ES-I3 (cell line): ENCODE results near the gene COG5.

Source experiments
- H3K36me3 ChIP-seq: 2 replicates; pipeline ENCODE4 v1.6.1; 2013; ENCODE audit warnings: mild to moderate bottlenecking, low read length, control low read depth, moderate library complexity; ENCODE audit not compliant: insufficient read depth
- H3K4me1 ChIP-seq: 2 replicates; pipeline ENCODE4 v1.6.1; 2013; ENCODE audit warnings: mild to moderate bottlenecking, control low read depth, low read length; ENCODE audit not compliant: insufficient read depth
- H3K9ac ChIP-seq: 2 replicates; pipeline ENCODE4 v1.6.1; 2013; ENCODE audit warnings: low read depth, mild to moderate bottlenecking, low read length, moderate library complexity
- H3K9me3 ChIP-seq: 2 replicates; pipeline ENCODE4 v1.6.1; 2013; ENCODE audit warnings: mild to moderate bottlenecking, low read length, moderate library complexity; ENCODE audit not compliant: control insufficient read depth, insufficient read depth

Gene COG5

DNA sequence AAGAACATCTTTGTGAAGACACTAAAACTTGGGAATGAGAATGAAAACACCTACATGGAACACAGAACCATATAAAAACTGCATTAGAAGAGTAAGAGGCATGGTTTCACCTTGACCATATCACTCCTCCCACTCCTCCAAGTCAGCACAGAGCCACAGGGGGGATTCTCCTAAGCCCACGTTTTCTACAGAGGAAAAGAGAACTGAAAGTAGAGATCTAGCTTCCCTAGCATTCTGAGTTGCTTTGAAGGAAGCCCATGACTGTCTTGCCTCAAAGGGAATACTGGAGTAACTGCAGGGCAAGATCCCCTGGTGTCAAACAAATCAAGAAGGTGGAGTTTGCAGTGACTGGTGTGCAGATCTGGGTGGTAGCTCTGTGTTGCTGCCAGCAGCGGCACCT is 351.0 kb downstream of the COG5 start:
- no peaks in the 10 kb centered on the region for H3K9me3 ChIP-seq
- no peaks in the 10 kb centered on the region for H3K36me3 ChIP-seq
- H3K4me1 ChIP-seq: no peaks in the 10 kb centered on the region
- no peak overlapping the region for H3K9ac ChIP-seq

DNA sequence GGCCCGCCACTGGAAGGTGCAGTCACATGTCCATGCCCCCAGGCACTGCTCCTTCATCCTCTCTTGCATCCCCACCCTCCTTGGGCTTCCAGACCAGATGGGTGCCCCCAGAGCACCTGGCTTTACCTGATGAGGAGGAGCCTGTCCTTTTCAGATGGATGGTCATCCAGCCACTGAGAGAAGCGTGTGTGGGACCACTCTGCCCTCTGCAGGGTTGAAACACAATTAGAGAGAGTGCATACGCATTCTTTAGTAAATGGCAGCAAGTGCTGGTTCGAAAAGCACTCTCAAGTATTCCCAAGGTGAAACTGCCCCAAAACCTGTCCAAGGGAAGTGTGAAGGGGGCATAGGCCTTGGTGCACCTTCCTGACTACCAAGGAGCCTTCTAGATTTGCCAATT is 353.3 kb downstream of the COG5 start:
- Histone ChIP-seq H3K9me3 (no peaks in the 10 kb centered on the region), H3K4me1 (no peaks in the 10 kb centered on the region), H3K36me3 (no peaks in the 10 kb centered on the region), H3K9ac (no peak overlapping the region)

DNA sequence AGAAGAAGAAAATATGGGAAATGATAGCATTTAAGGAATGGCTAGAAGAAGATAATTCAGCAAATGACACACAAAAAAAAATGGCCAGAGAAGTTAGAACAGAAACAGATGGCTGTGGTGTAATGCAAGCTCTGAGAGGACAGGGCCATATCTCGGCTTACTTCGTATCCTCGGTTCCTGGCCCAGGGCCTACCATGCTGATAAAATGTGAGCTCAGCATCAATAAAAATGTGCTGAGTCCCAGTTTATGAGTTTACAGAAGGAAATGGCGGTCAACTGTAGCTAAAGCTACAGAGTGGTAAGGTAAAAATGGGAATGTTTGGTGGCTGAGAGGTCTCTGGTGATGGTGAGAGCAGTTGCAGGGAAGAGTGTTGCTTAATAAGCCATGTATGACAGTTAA is 354.2 kb downstream of the COG5 start:
- no peak overlapping the region for H3K9ac ChIP-seq
- no peaks in the 10 kb centered on the region for H3K9me3 ChIP-seq
- no peaks in the 10 kb centered on the region for H3K4me1 ChIP-seq
- no peaks in the 10 kb centered on the region for H3K36me3 ChIP-seq

DNA sequence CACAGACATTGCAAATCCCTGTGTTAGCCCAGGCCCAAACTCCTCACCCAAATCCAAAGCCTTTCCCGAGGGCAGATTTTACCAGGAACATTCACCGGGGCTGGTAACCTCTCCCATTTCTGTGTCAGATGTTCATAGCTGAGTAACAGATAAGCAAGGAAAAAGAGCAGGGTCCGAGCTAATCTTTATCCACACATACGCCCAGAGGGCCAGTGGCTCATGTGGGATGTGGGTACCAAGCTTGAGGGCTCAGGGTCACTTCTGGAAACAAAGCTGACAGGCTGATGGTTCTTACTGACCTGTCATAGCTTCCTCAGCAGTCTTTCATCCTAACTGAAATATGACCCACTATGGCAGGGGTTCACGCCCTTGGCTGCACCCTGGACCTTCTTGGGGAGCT is 355.2 kb downstream of the COG5 start:
- Histone ChIP-seq H3K4me1 (no peaks in the 10 kb centered on the region), H3K9ac (no peak overlapping the region), H3K36me3 (no peaks in the 10 kb centered on the region; the same call in 1 of the 2 replicates), H3K9me3 (no peaks in the 10 kb centered on the region)

DNA sequence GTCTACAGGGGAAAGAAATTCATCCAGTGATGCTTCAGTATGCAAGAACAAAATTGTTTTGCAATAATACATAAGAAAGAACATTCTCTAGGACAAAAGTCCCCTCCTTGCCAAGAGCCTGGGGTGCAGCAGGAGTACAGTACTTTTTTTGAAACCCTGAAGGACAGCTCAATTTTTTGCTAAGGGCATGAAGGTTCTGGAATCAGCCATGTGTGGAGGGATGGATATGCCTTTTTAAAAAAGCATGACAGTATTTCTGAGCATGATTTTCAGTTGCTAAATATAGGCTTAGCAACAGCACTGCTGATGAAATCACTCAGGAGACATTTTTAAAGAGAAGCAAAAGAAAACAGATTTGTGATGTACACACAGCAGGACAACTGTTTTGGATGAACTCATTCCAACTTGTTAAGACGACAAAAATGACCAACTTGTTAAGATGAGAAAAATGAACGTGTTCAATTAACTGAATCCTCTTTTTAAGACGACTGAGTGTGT is 355.6 kb downstream of the COG5 start:
- H3K9ac ChIP-seq: no peak overlapping the region
- no peaks in the 10 kb centered on the region for H3K4me1 ChIP-seq
- H3K9me3 ChIP-seq: no peaks in the 10 kb centered on the region
- peaks cover 3% of the 10 kb centered on the region for H3K36me3 ChIP-seq

DNA sequence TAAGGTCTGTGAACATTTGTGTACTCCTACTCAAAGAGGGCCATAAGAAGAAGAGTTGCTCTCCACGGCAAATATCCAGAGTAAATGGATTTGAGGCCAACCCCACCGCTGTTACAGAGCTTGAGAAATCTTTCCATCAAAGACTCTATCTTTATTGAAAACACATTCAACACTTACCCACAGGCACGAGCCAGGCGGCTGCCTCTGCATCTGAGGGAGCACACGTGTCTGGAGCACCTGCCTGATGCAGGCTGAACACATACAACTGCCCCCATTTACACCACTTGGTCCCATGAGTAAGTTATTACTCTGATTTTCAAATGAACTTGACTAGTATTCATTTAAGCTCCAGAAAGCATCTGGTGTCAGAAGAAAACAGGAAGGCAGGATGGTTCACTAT is 356.3 kb downstream of the COG5 start:
- no peaks in the 10 kb centered on the region for H3K4me1 ChIP-seq
- H3K36me3 ChIP-seq: peaks cover 4% of the 10 kb centered on the region
- no peak overlapping the region for H3K9ac ChIP-seq
- H3K9me3 ChIP-seq: no peaks in the 10 kb centered on the region

DNA sequence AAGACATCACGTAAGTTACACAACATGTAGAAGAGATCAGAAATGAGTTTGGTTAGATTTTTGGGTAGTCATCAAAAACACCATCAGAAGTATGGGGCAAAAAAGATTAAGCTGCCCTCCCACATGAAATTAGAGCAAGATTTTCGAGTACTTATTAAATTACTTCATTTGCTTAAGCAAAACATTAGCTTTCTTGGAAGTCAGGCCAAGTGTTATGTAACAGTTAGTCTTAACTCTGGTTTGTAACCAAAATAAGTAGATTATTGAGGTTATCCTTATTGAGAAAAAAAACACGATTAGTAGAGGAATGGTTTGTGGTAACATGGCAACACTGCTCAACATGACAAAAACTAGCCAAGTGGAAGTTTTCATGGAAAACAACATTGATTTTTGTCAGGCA is 357.0 kb downstream of the COG5 start:
- Histone ChIP-seq H3K36me3 (peaks cover 4% of the 10 kb centered on the region), H3K9me3 (no peaks in the 10 kb centered on the region), H3K4me1 (no peaks in the 10 kb centered on the region), H3K9ac (no peak overlapping the region)

DNA sequence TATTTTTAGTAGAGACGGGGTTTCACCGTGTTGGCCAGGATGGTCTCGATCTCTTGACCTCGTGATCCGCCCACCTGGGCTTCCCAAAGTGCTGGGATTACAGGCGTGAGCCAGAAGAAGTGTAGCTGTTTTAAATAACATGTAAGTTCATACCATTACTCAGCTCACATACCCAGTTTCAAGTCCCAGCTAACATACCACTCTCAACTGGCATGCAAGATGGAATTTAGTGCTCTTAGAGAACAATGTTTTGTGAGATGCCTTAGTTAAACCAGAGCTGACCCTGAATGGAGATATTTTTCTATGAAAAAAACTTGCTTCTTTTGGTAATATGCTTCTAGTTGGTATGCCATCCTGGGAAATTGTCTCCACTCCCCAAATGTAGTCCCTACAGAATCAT is 357.6 kb downstream of the COG5 start:
- Histone ChIP-seq H3K4me1 (no peaks in the 10 kb centered on the region), H3K9ac (no peak overlapping the region), H3K36me3 (peaks cover 4% of the 10 kb centered on the region), H3K9me3 (no peaks in the 10 kb centered on the region)

DNA sequence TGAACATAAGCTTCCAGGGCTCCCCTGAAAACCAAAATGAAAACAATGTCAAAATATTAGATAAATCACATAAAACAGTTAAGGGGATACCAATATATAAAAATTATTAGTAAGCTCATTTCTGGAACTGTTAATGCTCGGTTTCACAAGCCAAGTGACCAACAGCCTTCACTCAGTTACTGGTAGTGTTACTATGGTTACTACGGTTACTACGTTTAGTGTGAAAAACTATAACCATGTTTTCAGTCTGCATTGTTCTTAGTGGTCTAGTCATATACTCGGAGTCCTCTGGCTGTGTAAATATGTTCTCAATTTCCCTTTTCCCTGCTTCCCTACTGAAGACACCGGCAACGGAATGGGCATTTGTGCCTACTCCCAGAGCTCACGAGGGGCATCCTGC is 360.1 kb downstream of the COG5 start:
- Histone ChIP-seq H3K36me3 (peaks cover 4% of the 10 kb centered on the region), H3K9ac (no peak overlapping the region), H3K4me1 (no peaks in the 10 kb centered on the region), H3K9me3 (no peaks in the 10 kb centered on the region)

DNA sequence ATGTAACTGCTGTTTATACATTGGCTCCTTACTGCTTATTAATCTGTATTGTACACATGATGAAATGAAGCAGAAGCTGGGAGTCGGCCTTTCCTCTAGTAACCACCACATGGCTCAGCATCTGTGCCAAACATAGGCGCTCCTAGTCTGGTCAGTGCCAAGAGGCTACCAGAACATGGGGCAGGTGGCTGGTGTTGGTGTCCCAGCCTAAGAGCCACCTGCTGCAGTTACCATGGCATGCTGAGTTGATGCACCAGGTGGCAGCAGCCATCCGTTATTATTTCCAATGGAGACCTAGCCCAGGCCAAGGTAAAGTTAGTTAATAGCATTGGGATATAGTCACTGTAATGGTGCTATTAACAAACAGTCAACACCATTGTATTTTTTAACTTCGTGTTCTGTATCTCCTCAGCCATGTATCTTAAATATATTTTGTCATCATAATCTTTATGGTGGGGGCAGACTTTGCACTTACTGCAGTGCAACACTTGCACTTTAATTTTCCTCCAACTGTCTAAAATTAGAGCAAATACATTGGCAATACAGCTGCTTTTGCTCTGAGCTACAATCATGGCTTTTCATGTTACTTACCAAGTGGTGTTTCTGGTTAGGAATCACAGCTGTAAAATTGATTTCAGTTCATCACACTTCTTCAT is 361.8 kb downstream of the COG5 start:
- H3K4me1 ChIP-seq: no peaks in the 10 kb centered on the region
- no peak overlapping the region for H3K9ac ChIP-seq
- peaks cover 7% of the 10 kb centered on the region for H3K36me3 ChIP-seq
- H3K9me3 ChIP-seq: no peaks in the 10 kb centered on the region

DNA sequence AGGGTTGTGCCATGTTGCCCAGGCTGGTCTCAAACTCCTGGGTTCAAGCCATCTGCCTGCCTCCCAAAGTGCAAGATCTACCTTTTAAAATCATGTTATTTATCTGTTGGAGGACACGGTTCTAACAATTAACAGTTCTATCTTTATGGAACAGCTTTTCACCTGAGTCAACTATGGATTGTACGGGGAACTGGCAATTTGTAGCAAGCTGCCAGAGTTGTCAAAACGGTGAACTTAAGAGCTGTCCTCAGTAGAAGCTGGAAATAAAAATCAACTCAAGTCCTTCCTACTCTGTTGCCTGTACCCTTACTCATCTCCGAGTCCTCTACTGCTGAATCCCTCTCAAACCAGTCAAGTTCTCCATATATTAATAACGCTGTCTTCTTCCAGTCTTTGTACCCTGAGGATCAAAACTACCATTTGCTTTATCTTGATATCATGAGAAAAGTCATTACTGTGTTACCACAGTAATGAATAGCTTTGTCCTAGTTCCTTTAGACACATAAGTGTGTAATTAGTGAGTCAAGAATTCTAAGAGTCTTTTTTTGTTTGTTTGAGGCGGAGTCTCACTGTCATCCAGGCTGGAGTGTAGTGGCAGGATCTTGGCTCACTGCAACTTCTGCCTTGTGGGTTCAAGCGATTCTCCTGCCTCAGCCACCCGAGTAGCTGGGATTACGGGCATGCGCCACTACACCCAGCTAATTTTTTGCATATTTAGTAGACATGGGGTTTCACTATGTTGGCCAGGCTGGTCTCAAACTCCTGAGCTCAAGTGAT is 366.7 kb downstream of the COG5 start:
- Histone ChIP-seq H3K36me3 (peaks cover 3% of the 10 kb centered on the region; the same call in 1 of the 2 replicates), H3K9ac (no peak overlapping the region), H3K9me3 (no peaks in the 10 kb centered on the region), H3K4me1 (no peaks in the 10 kb centered on the region)

DNA sequence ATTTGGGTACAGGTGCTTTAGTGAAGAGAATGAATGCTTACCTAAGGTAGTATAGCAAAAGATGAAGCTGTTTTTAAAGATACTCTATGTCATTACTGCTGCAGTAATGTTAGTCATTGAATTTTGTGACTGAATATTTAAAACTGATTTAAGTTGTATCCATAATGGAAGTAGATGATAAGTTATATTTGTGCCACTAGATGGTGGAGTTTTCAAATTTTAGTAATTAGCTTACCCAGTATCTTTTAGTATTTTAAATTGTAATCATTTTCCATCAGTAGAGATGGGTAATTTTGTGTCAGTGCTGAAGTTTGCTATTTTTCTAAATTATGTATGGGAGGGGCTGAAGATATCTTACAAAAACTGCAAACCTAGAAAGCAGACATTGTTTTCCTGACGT is 369.7 kb downstream of the COG5 start:
- H3K4me1 ChIP-seq: no peaks in the 10 kb centered on the region
- H3K9me3 ChIP-seq: no peaks in the 10 kb centered on the region
- H3K9ac ChIP-seq: no peak overlapping the region
- peaks cover 3% of the 10 kb centered on the region; the same call in 1 of the 2 replicates for H3K36me3 ChIP-seq

DNA sequence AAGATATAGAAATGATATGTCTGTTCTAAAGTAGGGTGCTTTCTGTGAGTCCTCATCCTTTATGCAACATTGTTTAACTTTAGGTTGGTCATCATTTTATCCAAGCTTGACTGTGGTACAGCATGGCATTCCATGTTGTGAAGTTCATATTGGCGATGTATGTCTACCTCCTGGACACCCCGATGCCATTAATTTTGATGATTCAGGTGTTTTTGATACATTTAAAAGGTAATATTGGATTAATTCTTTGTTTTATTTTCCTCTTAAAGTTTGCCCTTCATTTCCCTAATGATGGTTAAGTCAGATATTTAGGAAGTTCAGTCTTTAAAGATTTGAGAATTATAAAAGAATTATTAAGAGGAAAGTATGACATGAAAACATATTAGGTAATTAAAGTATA is 373.6 kb downstream of the COG5 start:
- no peak overlapping the region for H3K9ac ChIP-seq
- no peaks in the 10 kb centered on the region for H3K36me3 ChIP-seq
- no peaks in the 10 kb centered on the region for H3K9me3 ChIP-seq
- H3K4me1 ChIP-seq: no peaks in the 10 kb centered on the region

DNA sequence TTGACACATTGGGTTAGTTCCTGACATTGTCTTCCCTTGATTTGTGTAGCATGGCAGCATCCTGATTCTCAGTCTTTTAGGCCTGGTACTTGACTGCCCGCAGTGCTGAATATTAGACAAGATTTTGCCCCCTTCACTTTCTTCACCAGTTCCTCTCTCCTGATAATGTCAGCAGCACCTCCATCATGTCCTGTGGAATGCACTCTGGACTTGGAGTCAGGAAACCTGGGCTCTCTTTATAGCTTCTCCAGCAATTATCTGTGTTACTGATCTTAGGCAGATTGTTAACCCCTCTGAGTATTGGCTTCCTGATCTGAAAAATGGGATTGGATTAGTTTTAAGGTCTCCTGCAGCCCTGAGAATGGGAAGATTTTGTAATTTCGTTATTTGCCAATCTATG is 375.9 kb downstream of the COG5 start:
- H3K36me3 ChIP-seq: no peaks in the 10 kb centered on the region
- no peak overlapping the region for H3K9ac ChIP-seq
- no peaks in the 10 kb centered on the region for H3K4me1 ChIP-seq
- H3K9me3 ChIP-seq: no peaks in the 10 kb centered on the region

DNA sequence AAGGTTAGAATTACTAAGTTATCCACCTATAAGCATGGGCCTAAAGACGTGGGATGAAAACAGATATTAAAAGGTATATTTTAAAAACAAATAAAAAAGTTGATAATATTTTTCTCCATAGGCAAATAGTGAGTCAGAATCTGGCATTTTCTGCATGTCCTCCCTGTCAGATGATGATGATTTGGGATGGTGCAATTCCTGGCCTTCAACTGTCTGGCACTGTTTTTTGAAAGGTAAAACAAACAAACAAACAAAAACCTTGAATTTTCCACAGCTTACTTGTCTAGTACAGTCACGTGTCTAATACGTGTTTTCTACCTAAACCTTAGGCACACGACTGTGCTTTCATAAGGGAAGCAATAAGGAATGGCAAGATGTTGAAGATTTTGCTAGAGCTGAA is 377.5 kb downstream of the COG5 start:
- no peaks in the 10 kb centered on the region for H3K36me3 ChIP-seq
- H3K9me3 ChIP-seq: no peaks in the 10 kb centered on the region
- H3K9ac ChIP-seq: no peak overlapping the region

More for the DNA sequence above, 377.5 kb downstream of the COG5 start:
- H3K4me1 ChIP-seq: no peaks in the 10 kb centered on the region
